ENCODE data around the gene SMYD3. TPM values are rescaled to one million over a fixed set of nuclear protein-coding genes. Genes with fewer than 3 reads are reported as not detected.

SMYD3 gene
- total RNA-seq, 1 experiment from 2014 or later = 69.6 TPM

- no peak for DNase-seq (ENCODE audit: low spot score)
- in situ Hi-C loops (cut with HindIII; ENCODE audit: low sequenced_read_pairs) = no loop called here
Measured at GRCh38 chr1:245872475-245872874, 634.6 kb downstream of the SMYD3 start.

- in situ Hi-C loops (cut with HindIII; ENCODE audit: low sequenced_read_pairs) = no loop called here
- DNase-seq (ENCODE audit: low spot score) = no peak
Measured at GRCh38 chr1:245871915-245872314, 635.2 kb downstream of the SMYD3 start.

DNA sequence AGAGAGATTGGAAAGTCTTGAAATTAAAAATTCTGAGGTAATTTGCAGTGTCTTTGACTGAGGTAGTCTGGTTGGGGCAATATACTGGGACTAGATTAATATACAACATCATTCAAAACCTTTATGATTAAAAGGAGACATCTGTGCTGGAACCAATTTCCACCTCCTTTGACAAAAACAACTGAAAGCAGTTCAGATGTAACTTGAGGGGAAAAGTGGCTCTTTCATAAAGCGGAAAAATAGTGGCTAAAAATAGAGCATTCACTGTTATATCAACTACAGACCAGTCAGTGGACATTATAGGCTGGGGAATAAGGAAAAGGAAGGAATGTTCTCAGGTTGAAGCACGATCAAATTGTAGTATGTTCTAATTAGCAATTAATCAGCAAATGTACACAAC is 635.9 kb downstream of the SMYD3 start:
- DNase-seq (ENCODE audit: low spot score) = no peak
- in situ Hi-C loops (cut with HindIII; ENCODE audit: low sequenced_read_pairs) = no loop called here

GRCh38 chr1:245870698-245871097 is 636.4 kb downstream of the SMYD3 start:
- in situ Hi-C loops (cut with HindIII; ENCODE audit: low sequenced_read_pairs) = no loop called here
- no peak for DNase-seq (ENCODE audit: low spot score)

DNA sequence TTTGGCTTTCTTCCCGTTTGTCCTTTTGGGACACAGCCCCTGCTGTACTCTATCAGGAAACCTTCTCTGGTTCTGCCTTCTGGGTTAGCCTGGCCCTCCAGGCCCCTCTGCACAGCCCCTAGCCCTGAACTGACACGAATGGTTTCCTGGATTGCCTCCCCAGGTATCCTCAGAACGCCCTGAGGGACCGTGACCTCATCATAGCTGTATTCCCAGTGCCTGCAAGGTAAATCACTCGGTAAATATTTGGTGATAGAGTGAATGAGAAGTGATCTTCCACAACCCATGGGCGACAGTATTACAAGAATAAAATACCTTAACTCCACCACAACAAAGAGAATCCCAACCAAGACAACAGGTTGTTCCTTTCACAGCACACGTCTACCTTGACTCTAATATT is 637.2 kb downstream of the SMYD3 start:
- in situ Hi-C loops (cut with HindIII; ENCODE audit: low sequenced_read_pairs) = no loop called here

DNA sequence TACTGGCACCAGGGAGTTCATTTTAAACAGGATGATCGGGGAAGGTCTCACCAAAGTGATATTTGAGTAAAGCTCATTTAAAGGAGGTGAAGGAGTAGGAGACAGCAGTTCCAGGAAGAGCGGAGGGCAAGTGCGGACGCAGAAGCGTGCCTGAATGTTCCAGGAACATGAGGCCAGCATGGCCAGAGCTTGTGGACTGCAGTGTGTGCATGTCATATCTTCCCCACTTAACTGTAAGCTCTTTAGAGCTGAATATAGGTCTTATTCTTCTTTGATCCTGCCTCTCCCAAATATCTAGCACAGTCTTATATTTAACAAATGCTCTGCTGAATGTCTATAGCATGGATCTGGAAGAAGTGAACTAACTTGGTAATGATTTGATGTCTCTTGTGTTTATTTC is 639.3 kb downstream of the SMYD3 start:
- DNase-seq (ENCODE audit: low spot score) = no peak
- in situ Hi-C loops (cut with HindIII; ENCODE audit: low sequenced_read_pairs) = no loop called here

More for the DNA sequence above, 637.2 kb downstream of the SMYD3 start:
- no peak for DNase-seq (ENCODE audit: low spot score)

DNA sequence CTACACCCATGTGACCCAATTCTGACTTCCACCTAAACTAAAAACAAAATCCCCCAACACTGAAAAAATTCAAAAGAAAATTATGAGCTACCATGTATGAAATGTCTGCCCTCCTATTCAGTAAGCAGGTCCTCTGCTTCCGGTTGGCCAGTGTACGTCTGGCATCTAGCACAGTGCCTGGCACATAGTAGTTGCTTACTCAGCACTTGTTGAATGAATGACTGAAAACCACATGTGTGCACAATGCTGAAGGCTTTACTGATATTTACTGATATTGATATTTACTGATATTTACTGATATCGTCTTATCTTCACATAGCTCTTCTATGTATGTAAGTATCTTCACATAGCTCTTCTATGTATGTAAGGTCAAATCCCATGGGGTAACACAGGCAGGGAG is 642.2 kb downstream of the SMYD3 start:
- no peak for DNase-seq (ENCODE audit: low spot score)
- in situ Hi-C loops (cut with HindIII; ENCODE audit: low sequenced_read_pairs) = no loop called here

GRCh38 chr1:245863566-245864184 is 643.4 kb downstream of the SMYD3 start:
- no peak for DNase-seq (ENCODE audit: low spot score)
- in situ Hi-C loops (cut with HindIII; ENCODE audit: low sequenced_read_pairs) = no loop called here

GRCh38 chr1:245862812-245863540 is 644.1 kb downstream of the SMYD3 start:
- in situ Hi-C loops (cut with HindIII; ENCODE audit: low sequenced_read_pairs) = no loop called here
- DNase-seq (ENCODE audit: low spot score) = no peak

GRCh38 chr1:245860657-245861544 is 646.2 kb downstream of the SMYD3 start:
- DNase-seq (ENCODE audit: low spot score) = peak; percentile 69
- in situ Hi-C loops (cut with HindIII; ENCODE audit: low sequenced_read_pairs) = no loop called here

DNA sequence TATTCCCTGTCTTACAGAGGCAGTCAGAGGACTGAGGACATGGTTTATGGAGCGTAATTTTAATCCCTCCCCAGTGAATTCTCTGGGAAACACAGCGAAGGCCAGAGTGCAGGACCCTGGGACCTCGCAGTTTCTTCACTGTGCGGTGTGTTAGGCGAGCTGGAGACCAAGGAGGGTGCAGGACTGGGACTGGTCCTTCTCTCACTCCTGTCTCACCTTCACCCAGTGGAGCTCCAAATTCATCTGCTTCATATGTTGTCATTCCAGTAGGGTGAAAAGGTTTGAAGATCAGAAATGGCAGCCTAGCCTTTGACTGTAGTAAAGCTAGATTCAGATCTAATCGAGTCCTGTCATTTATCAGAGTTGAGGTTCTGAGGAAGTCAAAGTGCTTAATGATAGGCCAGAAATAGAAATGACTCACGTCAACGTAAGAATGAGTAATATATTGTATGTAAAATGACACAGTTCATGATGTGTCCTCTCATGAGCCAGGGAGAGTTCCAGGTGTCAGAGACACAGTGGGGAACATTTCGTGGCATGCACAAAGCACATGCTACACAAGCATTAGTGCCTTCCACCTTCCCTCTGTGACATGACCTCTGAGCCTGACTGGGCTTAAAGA is 647.5 kb downstream of the SMYD3 start:
- in situ Hi-C loops (cut with HindIII; ENCODE audit: low sequenced_read_pairs) = no loop called here
- no peak for DNase-seq (ENCODE audit: low spot score)

GRCh38 chr1:245858722-245859492 is 648.2 kb downstream of the SMYD3 start:
- DNase-seq (ENCODE audit: low spot score) = peak; percentile 28
- in situ Hi-C loops (cut with HindIII; ENCODE audit: low sequenced_read_pairs) = no loop called here

DNA sequence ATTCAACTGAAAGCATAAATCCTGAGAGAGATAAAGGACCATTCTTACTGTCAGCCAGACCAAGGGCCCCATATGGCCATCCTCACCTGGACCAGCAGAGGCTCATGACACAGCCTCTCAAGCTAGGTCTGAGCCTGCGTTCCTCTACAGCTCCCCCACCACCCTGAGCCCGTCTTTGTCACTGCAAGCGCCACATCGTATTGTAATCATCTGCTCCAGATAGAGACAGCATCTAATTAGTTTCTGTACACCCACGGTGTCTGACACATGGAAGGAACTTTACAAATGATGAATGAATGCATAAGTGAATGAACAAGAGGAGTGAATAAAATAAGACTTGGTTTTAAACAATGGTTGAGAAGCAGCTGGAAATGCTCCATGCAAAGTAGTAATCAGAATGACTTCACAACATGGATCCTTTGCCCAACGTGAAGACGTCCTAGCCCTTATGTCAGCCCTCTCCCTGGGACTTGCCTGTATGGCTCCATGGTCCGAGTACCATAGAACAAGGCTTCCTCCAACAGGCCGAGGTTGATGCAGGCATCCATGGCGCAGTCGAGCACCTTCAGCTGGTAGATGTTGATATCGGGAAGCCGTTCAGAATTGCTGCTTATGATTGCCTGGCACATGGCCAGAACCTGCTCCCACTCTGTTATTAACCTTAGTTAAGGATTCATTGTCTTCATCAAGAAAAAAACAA is 648.9 kb downstream of the SMYD3 start:
- in situ Hi-C loops (cut with HindIII; ENCODE audit: low sequenced_read_pairs) = no loop called here
- no peak for DNase-seq (ENCODE audit: low spot score)

DNA sequence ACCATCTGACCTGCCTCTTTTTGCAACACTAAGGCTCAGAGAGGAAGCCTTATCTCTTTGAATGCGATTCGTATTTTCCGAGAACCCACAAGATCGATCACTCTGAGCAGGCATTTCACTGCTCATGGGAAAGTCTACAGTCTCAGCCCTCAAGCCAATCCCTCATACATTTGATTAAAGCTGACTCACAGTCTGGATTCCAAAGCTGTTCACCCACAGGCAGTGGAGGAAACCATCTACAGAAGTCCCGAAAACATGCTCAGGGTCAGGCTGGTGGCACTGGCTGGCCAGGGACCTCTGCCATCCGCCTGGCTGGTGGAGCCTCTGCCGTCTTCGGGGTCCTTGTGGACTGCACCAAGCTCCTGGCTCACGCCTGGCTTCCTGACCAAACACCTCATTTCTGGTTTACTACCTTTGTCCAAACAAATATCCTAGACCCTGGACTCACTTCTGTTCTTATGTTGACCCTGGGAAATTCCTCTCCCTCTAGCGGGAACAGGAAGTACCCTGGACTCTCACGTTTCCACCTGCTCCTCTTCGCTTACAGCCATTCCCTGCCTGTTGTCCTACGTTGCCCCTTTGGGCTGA is 650.0 kb downstream of the SMYD3 start:
- in situ Hi-C loops (cut with HindIII; ENCODE audit: low sequenced_read_pairs) = no loop called here
- DNase-seq (ENCODE audit: low spot score) = no peak

GRCh38 chr1:245855846-245856730 is 651.0 kb downstream of the SMYD3 start:
- in situ Hi-C loops (cut with HindIII; ENCODE audit: low sequenced_read_pairs) = no loop called here

DNA sequence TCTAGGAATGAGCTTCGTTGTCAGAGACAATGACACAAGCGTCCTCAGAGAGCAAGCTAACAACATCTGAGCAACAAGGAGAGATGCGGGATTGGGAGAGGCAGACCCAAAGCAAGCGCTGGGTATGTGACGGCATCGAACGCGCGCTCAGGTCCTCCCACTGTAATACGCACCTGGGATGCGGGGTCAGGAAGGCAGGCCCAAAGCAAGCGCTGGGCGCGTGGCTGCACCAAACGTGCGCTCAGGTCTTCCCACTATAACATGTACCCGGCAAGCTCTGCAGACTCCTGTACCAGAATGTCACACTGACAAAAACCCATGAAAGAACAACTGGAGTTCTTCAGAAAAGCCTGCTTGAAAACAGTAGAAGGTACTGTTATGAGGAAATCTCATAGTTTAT is 653.8 kb downstream of the SMYD3 start:
- in situ Hi-C loops (cut with HindIII; ENCODE audit: low sequenced_read_pairs) = no loop called here
- no peak for DNase-seq (ENCODE audit: low spot score)

More at GRCh38 chr1:245855846-245856730, 651.0 kb downstream of the SMYD3 start:
- peak; percentile 30 for DNase-seq (ENCODE audit: low spot score)

- DNase-seq (ENCODE audit: low spot score) = no peak
- in situ Hi-C loops (cut with HindIII; ENCODE audit: low sequenced_read_pairs) = no loop called here
Measured at GRCh38 chr1:245843101-245843500, 664.0 kb downstream of the SMYD3 start.
